HG02943 (cell line): ENCODE results near the gene TAF4B.
A peak's percentile ranks its signal among the peaks of the same experiment; 100 is the strongest.
"Not testable (repeated sequence)": the region's sequence is repeated elsewhere in the genome, so short reads cannot be mapped to it uniquely, and the experiment has no call there.

Experiments used
- ATAC-seq: cut with Tn5 transposase; IDR thresholded peaks from one replicate; pipeline ENCODE4 v1.9.1; 2021; ENCODE audit warnings: mild to moderate bottlenecking, low read depth, moderate library complexity; ENCODE audit not compliant: unreplicated experiment

The TAF4B gene

DNA sequence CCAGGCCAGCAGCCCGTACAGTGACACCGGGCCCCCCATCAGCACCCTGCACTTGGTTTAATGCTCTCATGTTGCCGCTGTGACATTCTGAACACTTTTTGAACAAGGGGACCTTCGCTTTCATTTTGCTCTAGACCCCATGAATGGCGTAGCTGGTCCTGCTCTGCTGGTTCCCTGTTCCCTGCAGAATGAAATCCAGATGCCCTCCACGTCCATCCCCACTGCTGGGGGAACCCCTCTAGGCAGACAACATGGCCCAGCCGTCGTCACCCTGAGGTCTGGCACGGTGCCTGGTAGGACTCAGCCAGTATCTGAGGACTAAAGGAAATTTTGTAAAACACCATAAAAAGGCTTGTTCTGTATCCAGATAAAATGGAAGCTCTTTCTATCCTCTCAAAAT is 193.5 kb downstream of the TAF4B start:
- ATAC-seq = no peak

DNA sequence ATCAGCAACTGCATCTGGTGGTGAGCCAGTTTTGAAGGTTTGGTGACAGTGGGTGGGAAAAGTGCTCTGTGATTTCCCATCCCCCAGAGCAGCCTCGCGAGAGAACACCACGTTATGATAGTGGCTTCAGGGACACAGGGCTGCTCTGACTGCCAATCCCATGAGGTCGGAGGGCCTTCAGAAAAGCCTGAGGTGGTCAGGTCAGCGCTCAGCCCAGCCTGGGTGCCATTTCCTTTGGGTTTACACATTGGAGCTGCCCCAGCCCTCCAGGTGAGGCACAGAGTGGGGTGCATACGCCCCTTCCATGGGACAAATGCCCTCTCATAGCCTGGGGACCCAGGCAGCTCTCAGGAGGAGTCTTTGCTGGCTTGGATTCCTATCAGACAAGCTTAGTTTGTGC is 195.3 kb downstream of the TAF4B start:
- ATAC-seq = no peak

DNA sequence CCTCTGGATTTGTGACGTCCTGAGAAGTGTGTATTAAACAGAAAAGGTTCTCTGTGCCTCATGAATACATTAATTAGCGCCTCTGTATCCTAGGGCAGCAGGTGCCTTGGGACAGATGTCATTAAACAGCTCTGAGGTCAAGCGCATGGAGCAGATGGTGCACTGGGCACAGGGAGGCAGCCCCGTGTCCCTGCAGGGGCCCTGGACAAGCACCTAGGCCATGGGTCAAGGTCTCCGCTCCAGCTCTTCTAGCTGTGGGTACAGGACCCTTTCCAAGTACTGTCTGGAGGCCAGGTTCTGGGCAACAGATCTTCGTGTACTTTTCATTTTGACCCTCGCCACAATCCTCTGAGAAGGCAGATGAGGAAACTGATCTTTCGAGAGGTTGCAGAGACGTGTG is 195.7 kb downstream of the TAF4B start:
- no peak for ATAC-seq

DNA sequence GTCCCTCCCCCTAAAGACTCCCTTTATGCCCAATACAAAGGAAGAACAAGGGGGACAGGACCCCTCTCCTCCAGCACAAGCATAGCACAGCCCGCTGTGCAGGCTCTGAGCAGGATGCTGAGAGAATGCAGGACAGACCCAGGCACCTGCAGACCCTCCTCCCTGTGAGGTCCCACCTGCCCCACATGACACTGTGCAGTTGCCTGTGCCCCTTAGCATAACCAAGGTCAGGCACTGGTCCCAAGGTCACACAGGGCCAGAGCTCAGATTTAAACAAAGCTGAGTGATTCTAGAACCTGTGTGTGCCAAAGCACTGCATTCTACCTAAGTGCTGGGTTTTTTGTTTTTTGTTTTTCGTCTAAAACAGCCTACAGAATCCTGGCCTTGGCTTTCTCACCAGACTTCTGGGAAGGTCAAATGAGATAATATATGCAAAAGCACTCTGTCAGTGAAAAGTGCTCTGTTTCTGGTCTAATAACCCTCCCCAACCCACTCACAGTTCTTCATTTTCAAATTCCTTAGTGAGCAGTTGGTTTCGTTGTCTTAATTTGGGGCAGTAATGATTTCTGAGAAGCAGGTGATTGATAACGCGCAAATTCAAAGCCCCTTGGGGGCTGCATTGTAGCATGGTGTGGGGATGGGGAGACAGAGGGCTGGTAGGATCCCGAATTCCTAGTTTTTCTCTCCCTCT is 196.4 kb downstream of the TAF4B start:
- no peak for ATAC-seq

- no peak for ATAC-seq
Measured at GRCh38 chr18:26424428-26425147, 198.3 kb downstream of the TAF4B start.

- ATAC-seq = no peak
Measured at GRCh38 chr18:26425148-26425531, 198.9 kb downstream of the TAF4B start.

DNA sequence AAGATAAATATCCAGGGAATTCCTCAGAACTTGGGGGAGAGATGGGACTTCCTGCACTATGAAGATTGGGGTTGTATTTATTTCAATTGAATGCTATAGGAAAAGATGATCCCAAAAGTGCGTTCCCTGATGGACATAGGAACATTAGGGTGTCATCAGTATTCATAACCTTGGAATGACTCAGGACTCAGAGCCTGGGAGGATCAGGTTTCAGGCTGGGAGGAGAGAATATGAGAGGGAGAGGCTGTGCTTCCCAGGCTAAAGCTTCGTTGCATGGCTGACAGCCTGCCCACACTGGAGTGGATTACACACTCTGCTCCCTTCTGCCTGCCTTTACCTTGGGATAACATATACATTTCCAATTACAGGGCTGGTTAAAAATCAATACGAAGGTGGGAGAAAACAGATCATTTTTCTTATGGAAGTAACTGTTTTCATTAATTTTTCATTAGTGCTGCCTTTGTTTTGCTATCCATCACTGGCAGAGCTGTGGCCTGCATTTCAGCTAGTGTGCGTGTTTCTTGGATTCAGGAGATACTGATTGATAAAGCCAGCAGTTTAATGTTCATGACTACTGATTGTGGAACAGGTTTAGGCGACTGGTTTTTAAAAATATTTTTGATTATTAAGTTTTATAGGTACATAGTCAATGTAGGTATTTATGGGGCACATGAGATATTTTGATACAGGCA is 203.4 kb downstream of the TAF4B start:
- ATAC-seq = no peak

- ATAC-seq = no peak
Measured at GRCh38 chr18:26432651-26433424, 206.6 kb downstream of the TAF4B start.

DNA sequence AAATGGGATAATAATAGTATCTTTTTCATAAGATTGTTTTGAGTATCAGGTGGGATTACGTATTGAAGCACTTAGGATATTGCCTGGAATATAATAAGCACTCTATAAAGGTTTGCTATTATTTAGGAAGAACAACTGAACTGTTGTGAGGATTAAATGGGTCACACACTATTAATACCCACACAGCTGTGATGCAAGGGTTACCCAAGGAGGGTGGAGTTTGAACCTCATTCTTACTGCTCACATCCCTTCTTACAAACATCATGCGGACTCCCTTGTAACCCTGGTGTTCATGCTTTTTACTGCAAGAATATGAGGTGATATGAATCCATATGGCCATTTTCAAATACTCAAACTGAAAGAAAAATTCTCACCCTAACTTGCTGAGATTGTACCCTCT is 208.6 kb downstream of the TAF4B start:
- ATAC-seq = no peak

DNA sequence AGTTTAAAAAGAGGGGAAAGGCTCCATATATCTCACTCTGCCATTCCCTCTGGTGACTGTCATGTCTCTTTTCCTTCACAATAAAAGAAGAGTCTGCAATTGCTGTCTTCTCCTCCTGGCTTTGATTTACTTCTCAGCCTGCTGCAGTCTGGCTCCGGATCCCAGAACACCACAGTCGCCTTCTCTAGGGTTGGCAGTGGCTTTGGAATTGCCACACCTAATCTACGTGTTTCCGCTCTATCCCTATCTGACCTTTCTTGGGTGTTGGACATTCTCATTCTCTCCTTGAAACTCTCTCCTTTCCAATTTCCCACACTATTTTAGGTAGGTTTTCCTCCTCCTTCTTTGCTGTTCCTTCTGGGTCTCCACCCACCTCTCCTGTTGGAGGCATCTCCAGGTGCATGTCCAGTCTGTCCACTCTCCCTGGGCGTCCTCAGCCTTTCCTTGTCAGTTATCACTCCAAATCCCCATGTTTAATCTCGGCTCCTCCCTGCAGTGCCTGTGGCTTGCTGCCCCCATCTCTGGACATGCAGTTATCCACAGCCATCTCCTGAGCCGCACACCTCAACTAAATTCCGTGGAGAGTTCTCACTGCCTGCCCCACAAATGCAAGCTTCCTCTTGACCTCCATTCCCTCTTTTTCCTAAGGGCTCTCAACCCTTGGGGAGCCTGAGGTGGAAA is 209.3 kb downstream of the TAF4B start:
- ATAC-seq = no peak

DNA sequence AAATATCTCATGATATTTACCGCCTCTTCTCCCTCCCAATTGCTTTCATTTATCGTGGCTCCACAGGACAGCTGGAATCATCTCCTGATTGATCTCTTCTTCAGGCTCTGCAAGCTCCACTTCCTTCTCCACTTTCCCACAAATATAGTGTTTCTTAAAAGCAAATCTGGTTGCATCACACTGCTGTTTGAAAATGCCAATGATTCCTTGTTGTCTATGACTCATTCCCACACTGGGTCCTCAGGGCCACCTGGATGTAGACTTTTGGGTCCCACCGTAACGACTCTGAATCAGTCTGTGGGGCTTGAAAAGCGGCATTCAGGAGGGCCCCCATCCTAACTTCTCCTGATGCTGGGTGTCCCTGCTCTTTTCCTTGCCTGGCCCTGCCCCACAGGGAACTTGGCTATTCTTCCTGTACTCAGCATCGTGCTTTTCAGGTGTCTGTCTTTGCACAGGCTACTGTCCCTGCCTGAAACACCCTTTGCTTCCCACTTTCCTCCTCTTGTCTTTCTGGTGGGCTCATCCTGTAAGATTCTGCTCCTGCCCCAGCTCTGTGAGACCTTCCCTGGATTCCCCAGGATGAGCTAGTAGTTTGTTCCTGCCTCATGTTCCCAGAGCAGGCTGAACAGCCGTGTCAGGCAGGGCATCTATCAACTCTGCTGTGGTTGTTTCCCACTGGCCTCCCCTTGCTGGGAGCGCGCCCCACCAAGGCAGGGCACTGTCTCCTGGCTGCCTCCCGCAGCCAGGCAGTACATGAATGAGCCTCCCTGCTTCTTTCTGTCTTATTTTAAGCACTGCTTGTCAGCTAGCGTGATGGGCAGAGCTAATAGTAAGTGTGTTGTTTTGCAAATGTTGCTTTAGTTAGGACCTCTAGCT is 210.2 kb downstream of the TAF4B start:
- ATAC-seq = no peak

DNA sequence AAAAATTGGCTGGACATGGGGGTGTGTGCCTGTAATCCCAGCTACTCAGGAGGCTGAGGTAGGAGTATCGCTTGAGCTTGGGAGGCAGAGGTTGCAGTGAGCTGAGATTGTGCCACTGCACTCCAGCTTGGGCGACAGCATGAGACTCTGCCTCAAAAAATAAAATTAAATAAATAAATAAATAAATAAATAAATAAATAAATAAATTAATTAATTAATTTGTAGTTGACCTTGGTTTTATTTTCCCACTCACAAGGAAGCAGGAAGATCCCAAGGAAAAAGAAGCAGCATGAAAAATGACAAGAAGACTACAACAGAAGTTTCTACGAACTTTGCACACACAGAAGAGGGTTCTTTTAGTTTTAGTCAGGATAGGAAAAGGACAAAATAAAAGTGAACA is 211.4 kb downstream of the TAF4B start:
- ATAC-seq = not testable (repeated sequence)

GRCh38 chr18:26438980-26439379 is 212.7 kb downstream of the TAF4B start:
- ATAC-seq = peak; percentile 93

DNA sequence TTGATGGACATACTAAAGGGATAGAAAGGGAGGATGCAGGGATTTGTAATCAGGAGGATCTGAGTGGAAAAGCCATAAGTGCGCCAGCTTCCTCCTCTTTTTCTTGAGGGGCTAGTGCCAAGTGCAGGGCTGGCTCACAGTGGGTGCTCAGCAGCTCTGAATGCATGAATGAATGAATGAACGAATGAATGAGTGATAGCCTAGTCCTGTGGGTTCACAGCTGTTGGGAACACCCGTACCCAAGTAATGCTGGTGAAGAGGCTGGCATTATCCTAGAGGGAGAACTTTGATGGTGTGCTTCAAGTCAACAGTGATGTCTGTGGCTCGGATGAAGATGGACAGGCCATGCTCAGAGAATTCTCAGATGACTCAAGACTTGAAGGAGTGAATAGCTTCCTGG is 213.3 kb downstream of the TAF4B start:
- no peak for ATAC-seq

- no peak for ATAC-seq
Measured at GRCh38 chr18:26440644-26441043, 214.4 kb downstream of the TAF4B start.
